Gastroesophageal sphincter (tissue), 4 donors: ENCODE measurements around the gene PHOX2B. TPM values are rescaled to one million over a fixed set of nuclear protein-coding genes. Genes with fewer than 3 reads are reported as not detected.

Source experiments
- ATAC-seq: fragments of 150-250 bp; one replicate; pipeline ENCODE4 v1.9.1; 2016; ENCODE audit warnings: mild to moderate bottlenecking, moderate library complexity
- H3K27ac ChIP-seq, 4 donors: fragments of 200-600 bp; sonication (generic) in 3 of 4; 1 replicate in 3 of 4; 2 replicates in 1 of 4; pipeline ENCODE4 v1.5.1; 2016 to 2019
- H3K27me3 ChIP-seq: fragments of 200-600 bp; sonication (generic); one replicate; pipeline ENCODE4 v1.5.1; 2019
- H3K36me3 ChIP-seq, 2 donors: fragments of 200-600 bp; sonication (generic); one replicate each; pipeline ENCODE4 v1.5.1; 2019; ENCODE audit warnings: control low read depth in 1 of 2
- H3K4me1 ChIP-seq, 3 donors: fragments of 200-600 bp; sonication (generic); 1 replicate in 2 of 3; 2 replicates in 1 of 3; pipeline ENCODE4 v1.5.1; 2016 to 2019; ENCODE audit warnings: control low read depth in 2 of 3
- H3K4me3 ChIP-seq, 2 donors: fragments of 200-600 bp; sonication (generic); one replicate each; pipeline ENCODE4 v1.5.1; 2019; ENCODE audit warnings: mild to moderate bottlenecking in 1 of 2, moderate library complexity in 1 of 2
- H3K9me3 ChIP-seq, 3 donors: fragments of 200-600 bp; sonication (generic); one replicate each; pipeline ENCODE4 v1.5.1; 2017 to 2019; ENCODE audit warnings: control low read depth in 2 of 3
- EP300 ChIP-seq: sonication (generic); formaldehyde crosslinking; IDR thresholded peaks from one replicate; pipeline ENCODE4 v1.6.1; 2017; ENCODE audit warnings: antibody characterized with exemption, mild to moderate bottlenecking
- POLR2A ChIP-seq, 2 donors: fragments of 450-650 bp; IDR thresholded peaks; one replicate each; pipeline ENCODE4 v1.6.1; 2017; ENCODE audit warnings: antibody characterized with exemption in 2 of 2, mild to moderate bottlenecking in 2 of 2, moderate library complexity in 1 of 2
- POLR2AphosphoS5 ChIP-seq: sonication (generic); formaldehyde crosslinking; IDR thresholded peaks from one replicate; pipeline ENCODE4 v1.6.1; 2017; ENCODE audit warnings: antibody characterized with exemption
- WGBS, 2 donors: methylation state at CpG; one replicate each; pipeline ENCODE4 v1.1.5; 2018; ENCODE audit warnings: low coverage in 1 of 2; 5-methylcytosine and 5-hydroxymethylcytosine counted together
- small RNA-seq, 4 donors: library from RNA; depleted of rRNA; stranded (forward); fragments of <200 nt; gene quantifications; one replicate each; pipeline ENCODE3, GENCODE V24; 2016
- total RNA-seq, 4 donors: library from RNA; depleted of rRNA; stranded (reverse); fragments of >200 nt; gene quantifications; one replicate each; pipeline ENCODE4 v1.1.0, GENCODE V29; 2016
- TF ChIP-seq, protein P1 (sequence below), 4 experiments: fragments of 200-600 bp in 2 of 4; fragments of 450-650 bp in 2 of 4; sonication (generic) in 1 of 4; IDR thresholded peaks; one replicate each; pipeline ENCODE4 v1.5.1; 2017 to 2019; ENCODE audit warnings: antibody characterized with exemption in 4 of 4, mild to moderate bottlenecking in 2 of 4, moderate library complexity in 2 of 4

Gene PHOX2B
- total RNA-seq, 4 donors from 2014 or later, result 0.67 TPM; not detected in 3

- WGBS, 2 donors, result 50 to 83% methylated on average over 1 to 3 of the region's 3 CpGs
- Histone ChIP-seq H3K4me3 (no peak overlapping the region), H3K9me3 (no peaks in the 10 kb centered on the region), H3K27ac (no peak overlapping the region), H3K4me1 (no peaks in the 10 kb centered on the region), H3K36me3 (peaks cover 0 to 18% of the 10 kb centered on the region in 2 donors), H3K27me3 (peaks cover 9% of the 10 kb centered on the region)
- no peak for ATAC-seq
- no peak for TF ChIP-seq POLR2AphosphoS5
- TF ChIP-seq, protein P1, sequence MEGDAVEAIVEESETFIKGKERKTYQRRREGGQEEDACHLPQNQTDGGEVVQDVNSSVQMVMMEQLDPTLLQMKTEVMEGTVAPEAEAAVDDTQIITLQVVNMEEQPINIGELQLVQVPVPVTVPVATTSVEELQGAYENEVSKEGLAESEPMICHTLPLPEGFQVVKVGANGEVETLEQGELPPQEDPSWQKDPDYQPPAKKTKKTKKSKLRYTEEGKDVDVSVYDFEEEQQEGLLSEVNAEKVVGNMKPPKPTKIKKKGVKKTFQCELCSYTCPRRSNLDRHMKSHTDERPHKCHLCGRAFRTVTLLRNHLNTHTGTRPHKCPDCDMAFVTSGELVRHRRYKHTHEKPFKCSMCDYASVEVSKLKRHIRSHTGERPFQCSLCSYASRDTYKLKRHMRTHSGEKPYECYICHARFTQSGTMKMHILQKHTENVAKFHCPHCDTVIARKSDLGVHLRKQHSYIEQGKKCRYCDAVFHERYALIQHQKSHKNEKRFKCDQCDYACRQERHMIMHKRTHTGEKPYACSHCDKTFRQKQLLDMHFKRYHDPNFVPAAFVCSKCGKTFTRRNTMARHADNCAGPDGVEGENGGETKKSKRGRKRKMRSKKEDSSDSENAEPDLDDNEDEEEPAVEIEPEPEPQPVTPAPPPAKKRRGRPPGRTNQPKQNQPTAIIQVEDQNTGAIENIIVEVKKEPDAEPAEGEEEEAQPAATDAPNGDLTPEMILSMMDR (IDR thresholded peaks at IDR 0.05), result no peak
- TF ChIP-seq EP300, result no peak
- no peak for TF ChIP-seq POLR2A (IDR thresholded peaks at IDR 0.05)
These were observed 46.5 kb downstream of the PHOX2B start for GRCh38 chr4:41701983-41702382.

GRCh38 chr4:41696763-41697162 lies 51.8 kb downstream of the PHOX2B start:
- 64 to 68% methylated on average over 4 of the region's 4 CpGs for WGBS, 2 donors
- Histone ChIP-seq H3K36me3 (peaks cover 0 to 32% of the 10 kb centered on the region in 2 donors), H3K27me3 (no peaks in the 10 kb centered on the region), H3K4me3 (no peak overlapping the region), H3K9me3 (no peaks in the 10 kb centered on the region), H3K27ac (no peak overlapping the region), H3K4me1 (no peaks in the 10 kb centered on the region)
- no peak for ATAC-seq
- TF ChIP-seq POLR2AphosphoS5, result no peak
- TF ChIP-seq POLR2A (IDR thresholded peaks at IDR 0.05), result no peak
- TF ChIP-seq, protein P1 (IDR thresholded peaks at IDR 0.05), result no peak
- TF ChIP-seq EP300, result no peak

GRCh38 chr4:41696131-41696530 lies 52.4 kb downstream of the PHOX2B start:
- Histone ChIP-seq H3K27me3 (no peaks in the 10 kb centered on the region), H3K27ac (no peak overlapping the region), H3K4me1 (no peaks in the 10 kb centered on the region), H3K36me3 (peaks cover 0 to 38% of the 10 kb centered on the region in 2 donors), H3K9me3 (no peaks in the 10 kb centered on the region), H3K4me3 (no peak overlapping the region)
- TF ChIP-seq EP300 (no peak), POLR2A (IDR thresholded peaks at IDR 0.05) (no peak), POLR2AphosphoS5 (no peak)
- TF ChIP-seq, protein P1 (IDR thresholded peaks at IDR 0.05), result no peak
- 84 to 86% methylated on average over 3 of the region's 3 CpGs for WGBS, 2 donors
- ATAC-seq, result no peak

Small RNA genes lying within 50 kb of the gene (small RNA-seq; reads per million reads assigned to genes)
- 0 reads per million in 4 donors for gene RNU1-49P

Other genes with a start within 250 kb of the PHOX2B start
- 10 to 100 TPM in 3 of 4 donors, 1 to 10 TPM in 1; 9.8 to 82.9 (median 63.1) TPM for gene LIMCH1, start 210.6 kb downstream of the PHOX2B start, total RNA-seq
- 10 to 100 TPM; 24.4 to 33.5 (median 26.6) TPM for gene TMEM33, start 186.7 kb upstream of the PHOX2B start, total RNA-seq
- gene DCAF4L1, start 233.0 kb upstream of the PHOX2B start, total RNA-seq, result under 1 TPM in 3 of 4 donors, not detected in 1; 0.12 to 0.47 (median 0.13) TPM
- 10 to 100 TPM; 39.4 to 54.9 (median 46.7) TPM for gene SLC30A9, start 241.8 kb upstream of the PHOX2B start, total RNA-seq